Hepatocyte (in vitro differentiated cells): ENCODE data around the gene IKZF1. TPM values are rescaled to one million over a fixed set of nuclear protein-coding genes. Genes with fewer than 3 reads are reported as not detected.

Source experiments
- DNase-seq: peaks from one replicate; pipeline ENCODE4 v3.0.0-alpha.2; 2016; ENCODE audit warnings: low spot score
- H2AFZ ChIP-seq: fragments of 200-600 bp; sonication (generic); 2 replicates; pipeline ENCODE4 v1.6.0; 2016; ENCODE audit warnings: antibody characterized with exemption, mild to moderate bottlenecking
- H3K27ac ChIP-seq: fragments of 200-600 bp; sonication (generic); 2 replicates; pipeline ENCODE4 v1.5.1; 2016; ENCODE audit warnings: mild to moderate bottlenecking
- H3K27me3 ChIP-seq: fragments of 200-600 bp; sonication (generic); 2 replicates; pipeline ENCODE4 v1.6.1; 2016
- H3K36me3 ChIP-seq: fragments of 200-600 bp; sonication (generic); replicated peaks from 2 replicates; pipeline ENCODE4 v1.5.1; 2016; ENCODE audit warnings: low read depth; ENCODE audit not compliant: insufficient read depth
- H3K4me1 ChIP-seq: fragments of 200-600 bp; sonication (generic); 2 replicates; pipeline ENCODE4 v1.5.1; 2016; ENCODE audit warnings: mild to moderate bottlenecking, moderate library complexity; ENCODE audit not compliant: insufficient read depth
- H3K4me2 ChIP-seq: fragments of 200-600 bp; sonication (generic); 2 replicates; pipeline ENCODE4 v1.6.0; 2016
- H3K4me3 ChIP-seq: fragments of 200-600 bp; sonication (generic); 2 replicates; pipeline ENCODE4 v1.5.1; 2016; ENCODE audit warnings: mild to moderate bottlenecking
- H3K79me2 ChIP-seq: fragments of 200-600 bp; sonication (generic); 2 replicates; pipeline ENCODE4 v1.6.0; 2017; ENCODE audit warnings: mild to moderate bottlenecking
- H3K9me2 ChIP-seq: fragments of 200-600 bp; sonication (generic); replicated peaks from 2 replicates; pipeline ENCODE4 v1.6.0; 2017; ENCODE audit warnings: mild to moderate bottlenecking; ENCODE audit not compliant: insufficient read depth
- H3K9me3 ChIP-seq: fragments of 200-600 bp; sonication (generic); 2 replicates; pipeline ENCODE4 v1.5.1; 2016; ENCODE audit warnings: low read depth, mild to moderate bottlenecking
- H4K20me1 ChIP-seq: fragments of 200-600 bp; sonication (generic); 2 replicates; pipeline ENCODE4 v1.6.0; 2016; ENCODE audit warnings: mild to moderate bottlenecking; ENCODE audit not compliant: insufficient read depth, poor library complexity, severe bottlenecking
- EZH2 ChIP-seq: fragments of 200-600 bp; sonication (generic); IDR thresholded peaks from 2 replicates; pipeline ENCODE4 v1.6.1; 2016; ENCODE audit warnings: antibody characterized with exemption, mild to moderate bottlenecking, borderline replicate concordance
- EZH2phosphoT487 ChIP-seq: fragments of 200-600 bp; sonication (generic); IDR thresholded peaks from one replicate; pipeline ENCODE4 v1.6.1; 2018; ENCODE audit warnings: antibody characterized with exemption, mild to moderate bottlenecking, low read depth, moderate library complexity; ENCODE audit not compliant: unreplicated experiment, severe bottlenecking
- WGBS: methylation state at CpG from one replicate; pipeline ENCODE4 v1.1.6; 2016; ENCODE audit warnings: low lambda C conversion rate; ENCODE audit errors: missing lambda C conversion rate; 5-methylcytosine and 5-hydroxymethylcytosine counted together
- polyA plus RNA-seq: library from polyadenylated mRNA; unstranded; fragments of >200 nt; fragmentation: Nextera tagmentation; extraction: Ambion mirVana; gene quantifications from 2 replicates; pipeline ENCODE4 v1.2.1, GENCODE V29; 2016
- total RNA-seq: library from RNA; depleted of rRNA; stranded (reverse); fragments of >200 nt; gene quantifications from 2 replicates; pipeline ENCODE4 v1.2.3, GENCODE V29; 2014
- TF ChIP-seq, protein P1 (sequence below): fragments of 200-600 bp; sonication (generic); IDR thresholded peaks from 2 replicates; pipeline ENCODE4 v1.5.1; 2016; ENCODE audit warnings: antibody characterized with exemption, mild to moderate bottlenecking; ENCODE audit not compliant: poor library complexity

The IKZF1 gene
- total and polyA plus RNA-seq, 2 experiments from 2014 or later = 0.16 to 0.47 TPM

DNA sequence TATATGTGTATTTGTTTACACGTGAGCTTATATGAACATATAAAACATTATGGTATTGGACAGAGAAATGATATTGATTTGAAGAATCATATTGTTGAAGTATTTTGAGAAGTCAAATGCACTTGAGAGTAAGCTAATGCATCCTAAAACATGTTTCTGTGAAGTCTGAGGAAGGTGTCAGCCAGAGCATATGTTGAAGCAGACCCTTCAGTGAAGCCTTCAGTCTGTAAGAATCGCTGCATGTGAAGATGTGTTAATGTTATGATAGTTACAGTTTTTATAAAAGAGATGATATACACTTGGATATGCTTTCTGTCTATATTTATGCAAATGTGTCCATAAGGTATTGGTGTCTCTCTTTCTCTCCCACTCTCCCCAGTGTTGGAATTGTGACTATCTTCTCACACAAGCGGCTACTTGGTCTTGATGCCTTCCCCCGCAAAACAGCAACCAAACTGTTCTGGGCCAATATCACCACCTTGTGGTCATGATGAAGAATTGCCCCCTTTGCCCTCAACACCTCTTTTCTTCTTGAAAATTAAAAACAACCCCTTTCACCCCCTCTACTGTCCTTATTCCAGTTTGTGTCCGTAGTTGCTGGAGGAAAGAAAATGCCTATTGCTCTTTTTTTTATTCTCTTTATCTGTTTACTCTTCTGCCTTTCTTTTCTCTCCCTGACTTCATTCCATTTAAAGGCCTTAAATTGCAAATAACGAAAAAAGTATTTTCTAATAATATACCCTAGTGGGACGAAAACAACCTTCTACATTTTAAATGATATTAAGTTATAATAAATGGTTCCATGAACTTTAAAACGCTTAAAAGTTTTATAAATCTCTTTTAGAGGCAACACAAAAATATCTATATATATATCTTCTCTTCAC, 64.9 kb downstream of the IKZF1 start:
- WGBS = 68% methylated on average over 8 of the region's 8 CpGs
- no peak overlapping the region for H2AFZ ChIP-seq
- H3K4me1 ChIP-seq = no peaks in the 10 kb centered on the region
- H3K27ac ChIP-seq = no peak overlapping the region
- H3K4me3 ChIP-seq = no peak overlapping the region
- H3K4me2 ChIP-seq = no peak overlapping the region
- H3K27me3 ChIP-seq = no peaks in the 10 kb centered on the region
- H3K36me3 ChIP-seq = no peaks in the 10 kb centered on the region
- no peaks in the 10 kb centered on the region for H3K79me2 ChIP-seq
- no peaks in the 10 kb centered on the region for H4K20me1 ChIP-seq
- no peak for DNase-seq
- no peaks in the 10 kb centered on the region for H3K9me2 ChIP-seq
- no peaks in the 10 kb centered on the region for H3K9me3 ChIP-seq
- no peak for TF ChIP-seq EZH2
- TF ChIP-seq, protein P1, sequence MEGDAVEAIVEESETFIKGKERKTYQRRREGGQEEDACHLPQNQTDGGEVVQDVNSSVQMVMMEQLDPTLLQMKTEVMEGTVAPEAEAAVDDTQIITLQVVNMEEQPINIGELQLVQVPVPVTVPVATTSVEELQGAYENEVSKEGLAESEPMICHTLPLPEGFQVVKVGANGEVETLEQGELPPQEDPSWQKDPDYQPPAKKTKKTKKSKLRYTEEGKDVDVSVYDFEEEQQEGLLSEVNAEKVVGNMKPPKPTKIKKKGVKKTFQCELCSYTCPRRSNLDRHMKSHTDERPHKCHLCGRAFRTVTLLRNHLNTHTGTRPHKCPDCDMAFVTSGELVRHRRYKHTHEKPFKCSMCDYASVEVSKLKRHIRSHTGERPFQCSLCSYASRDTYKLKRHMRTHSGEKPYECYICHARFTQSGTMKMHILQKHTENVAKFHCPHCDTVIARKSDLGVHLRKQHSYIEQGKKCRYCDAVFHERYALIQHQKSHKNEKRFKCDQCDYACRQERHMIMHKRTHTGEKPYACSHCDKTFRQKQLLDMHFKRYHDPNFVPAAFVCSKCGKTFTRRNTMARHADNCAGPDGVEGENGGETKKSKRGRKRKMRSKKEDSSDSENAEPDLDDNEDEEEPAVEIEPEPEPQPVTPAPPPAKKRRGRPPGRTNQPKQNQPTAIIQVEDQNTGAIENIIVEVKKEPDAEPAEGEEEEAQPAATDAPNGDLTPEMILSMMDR = peak; percentile 44

DNA sequence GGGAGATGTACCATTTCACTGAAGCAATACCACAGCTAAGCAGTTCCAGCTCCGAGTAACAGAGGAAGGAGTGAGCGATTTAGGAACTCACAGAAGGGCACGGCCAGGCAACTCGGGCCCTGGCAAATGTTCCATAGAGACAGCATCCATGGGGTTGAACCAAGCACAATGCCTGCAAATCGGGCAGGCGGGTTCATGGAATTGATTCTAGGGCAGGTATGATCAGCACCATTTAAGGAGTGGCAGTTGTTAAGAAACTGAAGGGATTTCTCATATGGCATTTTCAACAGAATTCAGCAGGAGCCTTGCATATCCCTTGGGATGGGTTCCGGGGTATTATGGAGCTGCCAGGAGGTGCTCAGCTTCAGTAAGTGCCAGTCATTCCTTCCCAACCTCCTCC, 66.4 kb downstream of the IKZF1 start:
- H3K4me1 ChIP-seq = no peaks in the 10 kb centered on the region
- no peaks in the 10 kb centered on the region for H3K79me2 ChIP-seq
- no peaks in the 10 kb centered on the region for H3K27me3 ChIP-seq
- TF ChIP-seq EZH2phosphoT487 (no peak), EZH2 (no peak)
- TF ChIP-seq, protein P1 = no peak
- no peak overlapping the region for H3K27ac ChIP-seq
- H3K4me3 ChIP-seq = no peak overlapping the region
- H2AFZ ChIP-seq = no peak overlapping the region
- WGBS = 91% methylated on average over 7 of the region's 7 CpGs
- H4K20me1 ChIP-seq = no peaks in the 10 kb centered on the region
- no peaks in the 10 kb centered on the region for H3K9me3 ChIP-seq
- DNase-seq = no peak
- no peaks in the 10 kb centered on the region for H3K9me2 ChIP-seq
- H3K4me2 ChIP-seq = no peak overlapping the region
- no peaks in the 10 kb centered on the region for H3K36me3 ChIP-seq

DNA sequence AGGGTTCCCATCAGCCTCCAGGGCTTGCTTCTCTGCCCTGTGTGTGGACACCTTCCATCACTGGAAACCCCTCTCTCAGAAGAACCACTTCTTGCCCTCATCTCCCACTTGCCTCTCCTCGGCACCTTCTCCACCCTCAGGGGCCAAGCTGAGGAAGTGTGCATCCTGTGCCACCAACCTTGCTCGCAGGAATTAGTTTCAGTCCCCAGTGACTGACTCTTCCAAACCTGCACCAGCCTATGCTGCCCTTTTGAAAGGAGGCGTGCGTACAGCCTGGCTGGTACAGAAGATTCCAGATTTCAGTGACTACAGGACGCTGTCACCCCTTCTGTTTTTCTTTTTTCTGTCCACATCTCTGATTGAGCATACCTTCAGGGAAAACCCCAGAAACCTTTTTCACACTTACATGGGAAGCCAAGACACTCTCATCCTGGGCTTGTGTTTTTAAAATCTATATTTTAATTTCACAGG, 67.1 kb downstream of the IKZF1 start:
- no peak overlapping the region for H3K4me2 ChIP-seq
- no peaks in the 10 kb centered on the region for H3K27me3 ChIP-seq
- no peaks in the 10 kb centered on the region for H4K20me1 ChIP-seq
- no peak for DNase-seq
- no peak overlapping the region for H3K27ac ChIP-seq
- no peaks in the 10 kb centered on the region for H3K9me2 ChIP-seq
- no peak overlapping the region for H2AFZ ChIP-seq
- 91% methylated on average over 5 of the region's 5 CpGs for WGBS
- H3K9me3 ChIP-seq = no peaks in the 10 kb centered on the region
- H3K36me3 ChIP-seq = no peaks in the 10 kb centered on the region
- TF ChIP-seq EZH2 = no peak
- TF ChIP-seq EZH2phosphoT487 = no peak
- TF ChIP-seq, protein P1 = no peak
- no peak overlapping the region for H3K4me3 ChIP-seq
- no peaks in the 10 kb centered on the region for H3K4me1 ChIP-seq
- no peaks in the 10 kb centered on the region for H3K79me2 ChIP-seq
